Tibial nerve (tissue), 4 donors: ENCODE measurements around the gene ARHGAP15. TPM values are rescaled to one million over a fixed set of nuclear protein-coding genes. Genes with fewer than 3 reads are reported as not detected.

Experiments used
- DNase-seq, 2 donors: peaks; one replicate each; pipeline ENCODE4 v3.0.0-alpha.2; 2019; ENCODE audit warnings: low spot score in 2 of 2
- H3K27ac ChIP-seq, 4 donors: fragments of 200-600 bp; sonication (generic) in 3 of 4; one replicate each; pipeline ENCODE4 v1.5.1; 2017 to 2019; ENCODE audit warnings: mild to moderate bottlenecking in 1 of 4
- H3K27me3 ChIP-seq, 2 donors: fragments of 200-600 bp; sonication (generic) in 1 of 2; one replicate each; pipeline versions ENCODE4 v1.5.1 to v1.6.0; 2017 to 2019
- H3K36me3 ChIP-seq, 3 donors: fragments of 200-600 bp; sonication (generic); one replicate each; pipeline ENCODE4 v1.5.1; 2018 to 2019
- H3K4me1 ChIP-seq, 4 donors: fragments of 200-600 bp; sonication (generic) in 3 of 4; one replicate each; pipeline ENCODE4 v1.5.1; 2017 to 2019
- H3K4me3 ChIP-seq, 4 donors: fragments of 200-600 bp; sonication (generic) in 3 of 4; one replicate each; pipeline ENCODE4 v1.5.1; 2017 to 2019; ENCODE audit warnings: mild to moderate bottlenecking in 1 of 4, moderate library complexity in 1 of 4
- H3K9me3 ChIP-seq, 4 donors: fragments of 200-600 bp; sonication (generic) in 3 of 4; one replicate each; pipeline ENCODE4 v1.5.1; 2017 to 2019
- EP300 ChIP-seq, 2 donors: sonication (generic); formaldehyde crosslinking; IDR thresholded peaks; one replicate each; pipeline ENCODE4 v1.6.1; 2017; ENCODE audit warnings: antibody characterized with exemption in 2 of 2, mild to moderate bottlenecking in 1 of 2
- POLR2A ChIP-seq, 2 donors: fragments of 450-650 bp; IDR thresholded peaks; one replicate each; pipeline ENCODE4 v1.6.1; 2017; ENCODE audit warnings: antibody characterized with exemption in 2 of 2, mild to moderate bottlenecking in 2 of 2, moderate library complexity in 2 of 2
- WGBS, 2 donors: methylation state at CpG; one replicate each; pipeline ENCODE4 v1.1.5; 2018; 5-methylcytosine and 5-hydroxymethylcytosine counted together
- total RNA-seq, 4 donors: library from RNA; depleted of rRNA; stranded (reverse); fragments of >200 nt; gene quantifications; one replicate each; pipeline ENCODE4 v1.1.0, GENCODE V29; 2016
- TF ChIP-seq, protein P1 (sequence below), 5 experiments: fragments of 200-600 bp in 3 of 5; fragments of 450-650 bp in 2 of 5; sonication (generic) in 3 of 5; IDR thresholded peaks; one replicate each; pipeline ENCODE4 v1.5.1; 2016 to 2019; ENCODE audit warnings: antibody characterized with exemption in 5 of 5, mild to moderate bottlenecking in 3 of 5, moderate library complexity in 2 of 5

Gene ARHGAP15
- total RNA-seq, 4 donors from 2014 or later, result 22.6 to 47.4 (median 35.9) TPM

DNA sequence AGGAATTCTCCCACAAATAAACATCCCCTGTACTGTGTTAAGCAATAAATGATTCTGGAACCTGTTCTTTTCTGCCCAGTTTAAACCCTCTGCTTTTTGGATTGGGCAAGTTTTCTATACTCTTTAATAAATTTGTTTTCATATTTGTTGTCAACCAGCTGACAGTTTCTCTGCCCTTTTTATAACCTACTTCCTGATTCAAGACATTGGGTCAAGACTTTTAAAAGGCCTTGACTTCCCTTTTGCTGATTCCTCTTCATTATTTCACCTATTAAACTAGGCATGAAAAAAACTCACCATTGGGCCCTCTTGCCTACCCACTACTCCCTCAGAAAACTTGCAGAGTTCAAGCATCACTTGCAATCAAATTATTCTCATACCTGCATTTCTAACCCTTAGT is 459.5 kb downstream of the ARHGAP15 start:
- Histone ChIP-seq H3K4me1 (no peaks in the 10 kb centered on the region), H3K36me3 (no peaks in the 10 kb centered on the region), H3K27ac (no peak overlapping the region), H3K4me3 (no peak overlapping the region), H3K27me3 (no peaks in the 10 kb centered on the region), H3K9me3 (peaks cover 0 to 15% (median 4%) of the 10 kb centered on the region in 4 donors)
- no peak for DNase-seq
- TF ChIP-seq, protein P1, sequence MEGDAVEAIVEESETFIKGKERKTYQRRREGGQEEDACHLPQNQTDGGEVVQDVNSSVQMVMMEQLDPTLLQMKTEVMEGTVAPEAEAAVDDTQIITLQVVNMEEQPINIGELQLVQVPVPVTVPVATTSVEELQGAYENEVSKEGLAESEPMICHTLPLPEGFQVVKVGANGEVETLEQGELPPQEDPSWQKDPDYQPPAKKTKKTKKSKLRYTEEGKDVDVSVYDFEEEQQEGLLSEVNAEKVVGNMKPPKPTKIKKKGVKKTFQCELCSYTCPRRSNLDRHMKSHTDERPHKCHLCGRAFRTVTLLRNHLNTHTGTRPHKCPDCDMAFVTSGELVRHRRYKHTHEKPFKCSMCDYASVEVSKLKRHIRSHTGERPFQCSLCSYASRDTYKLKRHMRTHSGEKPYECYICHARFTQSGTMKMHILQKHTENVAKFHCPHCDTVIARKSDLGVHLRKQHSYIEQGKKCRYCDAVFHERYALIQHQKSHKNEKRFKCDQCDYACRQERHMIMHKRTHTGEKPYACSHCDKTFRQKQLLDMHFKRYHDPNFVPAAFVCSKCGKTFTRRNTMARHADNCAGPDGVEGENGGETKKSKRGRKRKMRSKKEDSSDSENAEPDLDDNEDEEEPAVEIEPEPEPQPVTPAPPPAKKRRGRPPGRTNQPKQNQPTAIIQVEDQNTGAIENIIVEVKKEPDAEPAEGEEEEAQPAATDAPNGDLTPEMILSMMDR (IDR thresholded peaks at IDR 0.05), result no peak
- TF ChIP-seq EP300 (IDR thresholded peaks at IDR 0.05) (no peak), POLR2A (IDR thresholded peaks at IDR 0.05) (no peak)

GRCh38 chr2:143594161-143594560 is 464.9 kb downstream of the ARHGAP15 start:
- TF ChIP-seq, protein P1 (IDR thresholded peaks at IDR 0.05), result no peak
- TF ChIP-seq EP300 (IDR thresholded peaks at IDR 0.05) (no peak), POLR2A (IDR thresholded peaks at IDR 0.05) (no peak)
- Histone ChIP-seq H3K27ac (no peak overlapping the region), H3K9me3 (no peaks in the 10 kb centered on the region), H3K36me3 (no peaks in the 10 kb centered on the region), H3K4me3 (no peak overlapping the region), H3K4me1 (no peaks in the 10 kb centered on the region), H3K27me3 (no peaks in the 10 kb centered on the region)
- WGBS, 2 donors, result 75 to 79% methylated on average over 7 of the region's 7 CpGs
- DNase-seq, result no peak

- H3K27ac ChIP-seq, result no peak overlapping the region
- DNase-seq, result no peak
- TF ChIP-seq, protein P1 (IDR thresholded peaks at IDR 0.05), result no peak
- TF ChIP-seq EP300 (IDR thresholded peaks at IDR 0.05) (no peak), POLR2A (IDR thresholded peaks at IDR 0.05) (no peak)
- no peaks in the 10 kb centered on the region for H3K4me1 ChIP-seq
- WGBS, 2 donors, result 43 to 47% methylated on average over 2 of the region's 2 CpGs
- no peaks in the 10 kb centered on the region for H3K27me3 ChIP-seq
- no peaks in the 10 kb centered on the region for H3K36me3 ChIP-seq
- H3K9me3 ChIP-seq, result no peaks in the 10 kb centered on the region
- no peak overlapping the region for H3K4me3 ChIP-seq
Measured at GRCh38 chr2:143594745-143595144, 465.5 kb downstream of the ARHGAP15 start.

- TF ChIP-seq, protein P1 (IDR thresholded peaks at IDR 0.05), result no peak
- TF ChIP-seq EP300 (IDR thresholded peaks at IDR 0.05) (no peak), POLR2A (IDR thresholded peaks at IDR 0.05) (no peak)
- Histone ChIP-seq H3K4me1 (peaks cover 0 to 25% (median 12%) of the 10 kb centered on the region in 4 donors), H3K4me3 (no peak overlapping the region), H3K27ac (peak overlapping the region in 2 of 4 donors; percentile 83), H3K27me3 (no peaks in the 10 kb centered on the region), H3K36me3 (no peaks in the 10 kb centered on the region), H3K9me3 (no peaks in the 10 kb centered on the region)
- WGBS, 2 donors, result 39 to 43% methylated on average over 2 of the region's 2 CpGs
- no peak for DNase-seq
Measured at GRCh38 chr2:143600116-143600515, 470.9 kb downstream of the ARHGAP15 start.

GRCh38 chr2:143601828-143602227 is 472.6 kb downstream of the ARHGAP15 start:
- peak overlapping the region in 3 of 4 donors; percentile 12 to 83 (median 83) for H3K27ac ChIP-seq
- H3K4me3 ChIP-seq, result no peak overlapping the region
- TF ChIP-seq POLR2A (IDR thresholded peaks at IDR 0.05), result no peak
- no peak for TF ChIP-seq EP300 (IDR thresholded peaks at IDR 0.05)
- TF ChIP-seq, protein P1 (IDR thresholded peaks at IDR 0.05), result no peak
- H3K9me3 ChIP-seq, result no peaks in the 10 kb centered on the region
- no peak for DNase-seq
- WGBS, 2 donors, result 43 to 58% methylated on average over 1 of the region's 1 CpG
- no peaks in the 10 kb centered on the region for H3K36me3 ChIP-seq
- no peaks in the 10 kb centered on the region for H3K27me3 ChIP-seq
- H3K4me1 ChIP-seq, result peaks cover 0 to 39% (median 19%) of the 10 kb centered on the region in 4 donors
